Measurements from ENCODE around the gene IMMT. TPM values are rescaled to one million over a fixed set of nuclear protein-coding genes. Genes with fewer than 3 reads are reported as not detected.

Gene IMMT
- total RNA-seq, 1 experiment from 2014 or later, result 88.7 TPM

- no TSS peak for BruUV-seq (replicated peaks)
- H3K9me3 Mint-ChIP-seq (ENCODE audit: low read depth, unreplicated experiment), result no peaks in the 10 kb centered on the region
- no peak for DNase-seq
- TF ChIP-seq, protein P1, sequence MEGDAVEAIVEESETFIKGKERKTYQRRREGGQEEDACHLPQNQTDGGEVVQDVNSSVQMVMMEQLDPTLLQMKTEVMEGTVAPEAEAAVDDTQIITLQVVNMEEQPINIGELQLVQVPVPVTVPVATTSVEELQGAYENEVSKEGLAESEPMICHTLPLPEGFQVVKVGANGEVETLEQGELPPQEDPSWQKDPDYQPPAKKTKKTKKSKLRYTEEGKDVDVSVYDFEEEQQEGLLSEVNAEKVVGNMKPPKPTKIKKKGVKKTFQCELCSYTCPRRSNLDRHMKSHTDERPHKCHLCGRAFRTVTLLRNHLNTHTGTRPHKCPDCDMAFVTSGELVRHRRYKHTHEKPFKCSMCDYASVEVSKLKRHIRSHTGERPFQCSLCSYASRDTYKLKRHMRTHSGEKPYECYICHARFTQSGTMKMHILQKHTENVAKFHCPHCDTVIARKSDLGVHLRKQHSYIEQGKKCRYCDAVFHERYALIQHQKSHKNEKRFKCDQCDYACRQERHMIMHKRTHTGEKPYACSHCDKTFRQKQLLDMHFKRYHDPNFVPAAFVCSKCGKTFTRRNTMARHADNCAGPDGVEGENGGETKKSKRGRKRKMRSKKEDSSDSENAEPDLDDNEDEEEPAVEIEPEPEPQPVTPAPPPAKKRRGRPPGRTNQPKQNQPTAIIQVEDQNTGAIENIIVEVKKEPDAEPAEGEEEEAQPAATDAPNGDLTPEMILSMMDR (IDR thresholded peaks at IDR 0.05; ENCODE audit: unreplicated experiment), result no peak
- intact Hi-C loops (cut with micrococcal nuclease; ENCODE audit: unreplicated experiment), result no loop called here
- no peak overlapping the region for H3K4me3 Mint-ChIP-seq (ENCODE audit: low read depth, unreplicated experiment)
- no peaks in the 10 kb centered on the region for H3K4me1 Mint-ChIP-seq (ENCODE audit: low read depth, unreplicated experiment)
- peaks cover 60% of the 10 kb centered on the region for H3K36me3 Mint-ChIP-seq (ENCODE audit: insufficient read depth, unreplicated experiment)
- H3K27me3 Mint-ChIP-seq (ENCODE audit: unreplicated experiment), result no peaks in the 10 kb centered on the region
- H3K27ac Mint-ChIP-seq (ENCODE audit: unreplicated experiment), result no peak overlapping the region
- CTCF ChIA-PET, result no interaction called here
Observed at GRCh38 chr2:86139981-86140380, 55.3 kb downstream of the IMMT start.

DNA sequence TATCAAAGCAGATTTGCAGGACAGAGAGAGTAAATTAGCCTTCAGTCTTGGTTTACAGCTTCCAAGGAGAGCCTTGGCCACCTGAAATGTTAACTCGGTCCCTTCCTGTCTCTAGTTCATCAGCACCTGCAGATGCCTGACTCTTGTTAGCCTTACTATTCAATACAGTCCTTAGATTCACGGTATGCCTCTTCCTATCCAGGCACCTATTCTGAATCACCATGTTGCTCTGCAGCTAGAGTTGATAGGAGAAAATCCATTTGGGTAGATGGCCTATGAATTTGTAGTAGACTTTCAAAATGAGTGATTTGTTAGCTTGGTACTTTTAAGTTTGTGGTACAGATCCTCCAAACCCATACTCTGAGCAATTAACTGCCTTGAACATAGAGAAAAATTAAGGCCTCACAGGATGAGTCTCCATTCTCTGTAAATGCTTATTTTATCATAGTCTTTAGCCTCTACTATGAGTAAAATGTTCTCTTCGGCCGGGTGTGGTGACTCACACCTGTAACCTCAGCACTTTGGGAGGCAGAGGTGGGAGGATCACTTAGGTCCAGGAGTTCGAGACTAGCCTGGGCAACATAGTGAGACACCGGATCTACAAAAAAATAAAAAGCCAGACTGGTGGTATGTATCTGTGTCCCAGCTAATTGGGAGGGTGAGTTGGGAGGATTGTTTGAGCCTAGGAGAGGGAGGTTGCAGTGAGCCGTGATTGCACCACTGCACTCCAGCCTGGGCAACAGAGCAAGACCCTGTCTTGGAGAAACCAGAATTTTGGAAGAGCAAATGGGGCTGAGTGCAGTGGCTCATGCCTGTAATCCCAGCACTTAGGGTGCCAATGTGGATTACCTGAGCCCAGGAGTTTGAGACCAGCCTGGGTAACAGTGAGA lies 56.3 kb downstream of the IMMT start:
- CTCF ChIA-PET, result interaction anchor here (0.6 to 0.7 kb wide), 2 partner anchors 13 to 26 kb away, joined by 3 read pairs; no protein-coding TSS in a partner anchor

GRCh38 chr2:86136141-86136540 lies 59.1 kb downstream of the IMMT start:
- intact Hi-C loops (cut with micrococcal nuclease; ENCODE audit: unreplicated experiment), result no loop called here
- DNase-seq, result no peak
- CTCF ChIA-PET, result no interaction called here
- no TSS peak for BruUV-seq (replicated peaks)
- H3K9me3 Mint-ChIP-seq (ENCODE audit: low read depth, unreplicated experiment), result no peaks in the 10 kb centered on the region
- H3K4me3 Mint-ChIP-seq (ENCODE audit: low read depth, unreplicated experiment), result no peak overlapping the region
- TF ChIP-seq, protein P1 (IDR thresholded peaks at IDR 0.05; ENCODE audit: unreplicated experiment), result no peak
- H3K27me3 Mint-ChIP-seq (ENCODE audit: unreplicated experiment), result no peaks in the 10 kb centered on the region
- no peak overlapping the region for H3K27ac Mint-ChIP-seq (ENCODE audit: unreplicated experiment)
- peaks cover 69% of the 10 kb centered on the region for H3K36me3 Mint-ChIP-seq (ENCODE audit: insufficient read depth, unreplicated experiment)
- H3K4me1 Mint-ChIP-seq (ENCODE audit: low read depth, unreplicated experiment), result no peaks in the 10 kb centered on the region

More for the DNA sequence above, 56.3 kb downstream of the IMMT start:
- TF ChIP-seq, protein P1 (IDR thresholded peaks at IDR 0.05; ENCODE audit: unreplicated experiment), result no peak
- peaks cover 60% of the 10 kb centered on the region for H3K36me3 Mint-ChIP-seq (ENCODE audit: insufficient read depth, unreplicated experiment)
- no peaks in the 10 kb centered on the region for H3K4me1 Mint-ChIP-seq (ENCODE audit: low read depth, unreplicated experiment)
- no peaks in the 10 kb centered on the region for H3K9me3 Mint-ChIP-seq (ENCODE audit: low read depth, unreplicated experiment)
- no peaks in the 10 kb centered on the region for H3K27me3 Mint-ChIP-seq (ENCODE audit: unreplicated experiment)
- intact Hi-C loops (cut with micrococcal nuclease; ENCODE audit: unreplicated experiment), result no loop called here
- no TSS peak for BruUV-seq (replicated peaks)
- no peak overlapping the region for H3K4me3 Mint-ChIP-seq (ENCODE audit: low read depth, unreplicated experiment)
- DNase-seq, result no peak
- H3K27ac Mint-ChIP-seq (ENCODE audit: unreplicated experiment), result no peak overlapping the region

- CTCF ChIA-PET, result no interaction called here
- no peak overlapping the region for H3K27ac Mint-ChIP-seq (ENCODE audit: unreplicated experiment)
- H3K27me3 Mint-ChIP-seq (ENCODE audit: unreplicated experiment), result no peaks in the 10 kb centered on the region
- no peak overlapping the region for H3K4me3 Mint-ChIP-seq (ENCODE audit: low read depth, unreplicated experiment)
- DNase-seq, result no peak
- H3K4me1 Mint-ChIP-seq (ENCODE audit: low read depth, unreplicated experiment), result no peaks in the 10 kb centered on the region
- intact Hi-C loops (cut with micrococcal nuclease; ENCODE audit: unreplicated experiment), result no loop called here
- TF ChIP-seq, protein P1 (IDR thresholded peaks at IDR 0.05; ENCODE audit: unreplicated experiment), result no peak
- H3K9me3 Mint-ChIP-seq (ENCODE audit: low read depth, unreplicated experiment), result no peaks in the 10 kb centered on the region
- BruUV-seq (replicated peaks), result no TSS peak
- H3K36me3 Mint-ChIP-seq (ENCODE audit: insufficient read depth, unreplicated experiment), result peaks cover 72% of the 10 kb centered on the region
Observed at GRCh38 chr2:86135653-86136052, 59.6 kb downstream of the IMMT start.

Data from Calu3 (cell line).